HepG2 (cell line): Measurements from ENCODE around the gene NOVA2. TPM values are rescaled to one million over a fixed set of nuclear protein-coding genes. Genes with fewer than 3 reads are reported as not detected.
A peak's percentile ranks its signal among the peaks of the same experiment; 100 is the strongest.

Experiments
- ATAC-seq: fragments of 200-7000 bp; cut with Tn5 transposase; 3 replicates; pipeline ENCODE4 v1.9.1; 2020; ENCODE audit warnings: mild to moderate bottlenecking, moderate library complexity
- BruUV-seq: library from RNA; stranded (reverse); fragments of 400-500 nt; replicated peaks from 2 replicates; lab custom pipeline; 2021; lab: Mats Ljungman, UMichigan
- CTCF ChIA-PET: fragments of 300-600 bp; formaldehyde crosslinking; extraction: SDS; loops from one replicate; lab custom pipeline; 2021; ENCODE audit warnings: low total read pairs, inconsistent platforms, low intra/inter-chr PET ratio; lab: Yijun Ruan, JAX
- POLR2A ChIA-PET: fragments of 350-600 bp; sonication (Branson Sonifier 250); formaldehyde crosslinking; loops from one replicate; lab custom pipeline; 2020; ENCODE audit warnings: antibody characterized with exemption, inconsistent platforms; lab: Yijun Ruan, JAX
- DNase-seq: peaks from one replicate; pipeline ENCODE4 v3.0.0-alpha.2; 2015; ENCODE audit warnings: low spot score
- FAIRE-seq: peaks from 3 replicates; lab custom pipeline; 2011; peaks lifted over from hg19 to GRCh38; lab: Jason Lieb, UNC
- H2AFZ ChIP-seq: one replicate; pipeline ENCODE4 v1.6.1; 2011; ENCODE audit warnings: low read length, inconsistent platforms
- H3K27ac ChIP-seq: fragments of 300-600 bp; 3 replicates; pipeline ENCODE4 v1.8.0; 2011; ENCODE audit warnings: mixed run types, mild to moderate bottlenecking, mixed read lengths, low read length, inconsistent platforms; ENCODE audit not compliant: insufficient read depth; ENCODE audit errors: extremely low read length
- H3K27me3 ChIP-seq, 2 experiments: fragments of 200-600 bp in 1 of 2; 2 replicates in 1 of 2; 3 replicates in 1 of 2; pipeline versions ENCODE4 v1.6.0 to v1.8.0; 2011; ENCODE audit warnings: low read length in 2 of 2, mild to moderate bottlenecking in 2 of 2, moderate library complexity in 2 of 2, inconsistent platforms in 1 of 2; ENCODE audit not compliant: insufficient read depth in 2 of 2, control insufficient read depth in 1 of 2
- H3K36me3 ChIP-seq, 2 experiments: fragments of 200-600 bp in 1 of 2; replicated peaks in 1 of 2; 2 replicates in 1 of 2; 3 replicates in 1 of 2; pipeline versions ENCODE4 v1.5.1 to v1.8.0; 2011; ENCODE audit warnings: low read length in 2 of 2, inconsistent platforms in 1 of 2; ENCODE audit not compliant: insufficient read depth in 2 of 2, control insufficient read depth in 1 of 2
- H3K4me1 ChIP-seq: 2 replicates; pipeline ENCODE4 v1.5.1; 2012; ENCODE audit warnings: low read length, inconsistent platforms; ENCODE audit not compliant: insufficient read depth
- H3K4me2 ChIP-seq: 2 replicates; pipeline ENCODE4 v1.6.0; 2011; ENCODE audit warnings: low read depth, low read length, inconsistent platforms
- H3K4me3 ChIP-seq, 3 experiments: fragments of 200-600 bp in 1 of 3; sonication (generic), shearing (Covaris generic) in 1 of 3; replicated peaks in 1 of 3; 2 replicates each; pipeline ENCODE4 v1.5.1; 2011 to 2016; ENCODE audit warnings: low read length in 3 of 3, inconsistent platforms in 2 of 3, low read depth in 2 of 3, mild to moderate bottlenecking in 2 of 3, control low read depth in 1 of 3, mixed read lengths in 1 of 3; ENCODE audit not compliant: insufficient read depth in 1 of 3
- H3K79me2 ChIP-seq: one replicate; pipeline ENCODE4 v1.6.1; 2011; ENCODE audit warnings: low read length, inconsistent platforms; ENCODE audit not compliant: insufficient read depth
- H3K9ac ChIP-seq: 2 replicates; pipeline ENCODE4 v1.6.0; 2011; ENCODE audit warnings: mild to moderate bottlenecking, low read depth, low read length, inconsistent platforms; ENCODE audit not compliant: insufficient read depth
- H3K9me3 ChIP-seq: 2 replicates; pipeline ENCODE4 v1.5.1; 2012; ENCODE audit warnings: mild to moderate bottlenecking, low read length
- H4K20me1 ChIP-seq: 2 replicates; pipeline ENCODE4 v1.6.0; 2011; ENCODE audit warnings: inconsistent platforms, mild to moderate bottlenecking, low read length, moderate library complexity; ENCODE audit not compliant: insufficient read depth
- CTCF ChIP-seq: sonication (generic); formaldehyde crosslinking; IDR thresholded peaks from 2 replicates; pipeline ENCODE4 v1.5.0; 2020; ENCODE audit warnings: mild to moderate bottlenecking, missing genetic modification reagents, moderate library complexity
- HDAC6 ChIP-seq: fragments of 200-600 bp; sonication (generic); IDR thresholded peaks from 2 replicates; pipeline ENCODE4 v1.7.0; 2017; ENCODE audit warnings: mild to moderate bottlenecking, antibody characterized with exemption, low read length, low read depth
- KDM3A ChIP-seq: IDR thresholded peaks from 2 replicates; pipeline ENCODE4 v1.6.1; 2018; ENCODE audit warnings: low read depth, missing compliant biosample characterization
- PRDM15 ChIP-seq: sonication (generic); formaldehyde crosslinking; IDR thresholded peaks from 2 replicates; pipeline ENCODE4 v1.4.0; 2020; ENCODE audit warnings: missing genetic modification reagents
- ZBTB8A ChIP-seq: sonication (generic); formaldehyde crosslinking; IDR thresholded peaks from 2 replicates; pipeline ENCODE4 v1.4.0; 2020; ENCODE audit warnings: mild to moderate bottlenecking, low read depth, missing genetic modification reagents, borderline replicate concordance
- ZNF564 ChIP-seq: sonication (generic); formaldehyde crosslinking; IDR thresholded peaks from 2 replicates; pipeline ENCODE4 v1.8.1; 2023; ENCODE audit warnings: mild to moderate bottlenecking, missing genetic modification reagents
- ZNF878 ChIP-seq: sonication (generic); formaldehyde crosslinking; IDR thresholded peaks from 2 replicates; pipeline ENCODE4 v1.8.1; 2023; ENCODE audit warnings: mild to moderate bottlenecking, missing genetic modification reagents, moderate library complexity
- WGBS: methylation state at CpG from one replicate; pipeline ENCODE4 v1.1.6; 2017; ENCODE audit warnings: low lambda C conversion rate; 5-methylcytosine and 5-hydroxymethylcytosine counted together
- in situ Hi-C: cut with HindIII; loops from 2 replicates; pipeline ENCODE4 v1.10.0; 2017; ENCODE audit warnings: low pct_unique_long_range_greater_than_20kb; ENCODE audit not compliant: extremely low pct_ligation_motif_present
- intact Hi-C: fragments of 100-400 bp; cut with micrococcal nuclease; formaldehyde crosslinking; loops from one replicate; pipeline ENCODE4 v1.10.0; 2022; ENCODE audit not compliant: unreplicated experiment
- polyA plus RNA-seq, 8 experiments: library from polyadenylated mRNA; depleted of rRNA in 3 of 8; stranded (reverse) in 7 of 8; unstranded in 1 of 8; fragments of >200 nt; fragmentation: Illumina TruSeq in 4 of 8; extraction: Trizol in 4 of 8; gene quantifications; 2 replicates each; pipeline versions ENCODE4 v1.2.1 to v1.2.3, GENCODE V29; 2011 to 2016; ENCODE audit warnings: low read depth in 4 of 8, missing spikeins in 1 of 8, mixed read lengths in 1 of 8; ENCODE audit not compliant: insufficient read depth in 1 of 8
- total RNA-seq, 5 experiments: library from RNA; depleted of rRNA; stranded (reverse); fragments of >200 nt; fragmentation: Illumina TruSeq; extraction: Trizol; gene quantifications; 2 replicates each; pipeline ENCODE4 v1.2.3, GENCODE V29; 2016; ENCODE audit warnings: low read depth in 1 of 5

Gene NOVA2
- total and polyA plus RNA-seq, 2 of the 13 experiments (the other 11 are each of a cell fraction or from before 2014, with no cell fraction given): not detected

DNA sequence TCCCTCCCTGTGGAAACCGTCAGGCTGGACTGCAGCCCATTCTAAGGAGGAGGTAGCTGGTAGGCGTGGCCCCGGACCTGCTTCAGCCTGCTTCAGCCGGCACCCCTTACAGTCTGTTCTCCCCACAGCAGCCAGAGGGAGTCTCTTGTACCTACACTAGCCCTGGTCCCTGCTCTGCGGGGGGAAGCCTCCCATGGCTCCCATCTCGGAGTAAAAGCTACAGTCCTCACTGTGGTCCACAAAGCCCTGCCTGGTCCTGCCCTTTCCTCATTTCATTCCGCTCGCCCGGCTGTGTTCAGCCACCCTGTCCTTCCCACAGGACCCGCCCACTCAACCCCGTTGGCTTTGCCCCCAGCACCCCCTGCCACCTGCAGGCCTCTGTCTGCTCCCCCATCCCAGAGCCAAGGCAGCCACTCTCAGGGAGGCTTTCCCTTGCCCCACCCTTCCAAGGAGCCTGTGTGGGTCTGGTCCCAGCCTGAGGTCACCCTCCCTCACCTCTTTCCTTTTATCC lies 47.9 kb upstream of the NOVA2 start:
- Histone ChIP-seq H3K27me3 (no peaks in the 10 kb centered on the region), H2AFZ (no peak overlapping the region), H3K4me1 (peaks cover 5% of the 10 kb centered on the region), H3K4me3 (no peak overlapping the region), H3K4me2 (no peak overlapping the region), H3K27ac (no peak overlapping the region), H3K79me2 (no peaks in the 10 kb centered on the region), H4K20me1 (no peaks in the 10 kb centered on the region), H3K9me3 (no peaks in the 10 kb centered on the region)
- no peak for FAIRE-seq
- in situ Hi-C loops (loop anchor here (5.0 kb wide), 1 partner anchor 171 kb away; no protein-coding TSS in a partner anchor), intact Hi-C loops (no loop called here)
- ChIA-PET CTCF (no interaction called here), POLR2A (no interaction called here)
- BruUV-seq: no TSS peak
- DNase-seq: no peak
- ATAC-seq: no peak
- 0 out of 2 replicates have a peak, but pooled peaks have one; percentile 8 for TF ChIP-seq CTCF (CRISPR knock-in tag)
- TF ChIP-seq ZNF564: no peak
- no peak for TF ChIP-seq HDAC6
- TF ChIP-seq, all 625 proteins: peak for 1
- 72% methylated on average over 7 of the region's 11 CpGs for WGBS
- H3K36me3 ChIP-seq: no peaks in the 10 kb centered on the region
- H3K9ac ChIP-seq: no peak overlapping the region

DNA sequence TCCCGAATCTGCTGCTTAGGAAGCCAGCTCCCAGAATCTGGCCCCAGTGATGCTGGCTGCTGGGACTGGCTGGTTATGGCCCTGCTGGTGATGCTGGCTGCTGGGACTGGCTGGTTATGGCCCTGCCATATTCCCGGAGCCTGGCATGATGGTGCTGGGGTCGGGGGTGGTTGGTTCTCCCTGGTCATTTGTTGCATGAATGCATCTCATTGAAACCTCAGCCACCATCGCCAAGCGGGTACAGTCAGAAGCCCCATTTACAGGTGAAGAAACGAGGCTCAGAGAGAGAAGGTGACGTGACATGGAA lies 47.1 kb upstream of the NOVA2 start:
- H2AFZ ChIP-seq: no peak overlapping the region
- H3K4me3 ChIP-seq: no peak overlapping the region
- no peak overlapping the region for H3K4me2 ChIP-seq
- in situ Hi-C loops (loop anchor here (5.0 kb wide), 1 partner anchor 172 kb away; no protein-coding TSS in a partner anchor), intact Hi-C loops (no loop called here)
- WGBS: 66% methylated on average over 6 of the region's 7 CpGs
- POLR2A ChIA-PET: no interaction called here
- H3K4me1 ChIP-seq: no peaks in the 10 kb centered on the region
- no peak overlapping the region for H3K27ac ChIP-seq
- DNase-seq (no peak), ATAC-seq (no peak), FAIRE-seq (no peak)
- TF ChIP-seq KDM3A (CRISPR knock-in tag): no peak
- TF ChIP-seq ZBTB8A (CRISPR knock-in tag): no peak
- no peak for TF ChIP-seq ZNF878 (CRISPR knock-in tag)
- no peak for TF ChIP-seq PRDM15 (CRISPR knock-in tag)
- H3K36me3 ChIP-seq: no peaks in the 10 kb centered on the region
- CTCF ChIA-PET: no interaction called here
- H3K9me3 ChIP-seq: no peaks in the 10 kb centered on the region
- no TSS peak for BruUV-seq
- H3K27me3 ChIP-seq: no peaks in the 10 kb centered on the region
- H3K79me2 ChIP-seq: no peaks in the 10 kb centered on the region
- no peak overlapping the region for H3K9ac ChIP-seq
- H4K20me1 ChIP-seq: no peaks in the 10 kb centered on the region
